Activated CD8-positive, alpha-beta memory T cell treated with anti-CD3 and anti-CD28 coated beads for 48 hours (primary cell): Measurements from ENCODE around the gene TBL1X.

ENCODE experiments used
- DNase-seq, 3 experiments: peaks; one replicate each; pipeline ENCODE4 v3.0.0-alpha.2; 2020; ENCODE audit warnings: low read depth in 2 of 3, low spot score in 2 of 3

The TBL1X gene

GRCh38 chrX:9578083-9578779 lies 113.4 kb downstream of the TBL1X start:
- DNase-seq: no peak

DNA sequence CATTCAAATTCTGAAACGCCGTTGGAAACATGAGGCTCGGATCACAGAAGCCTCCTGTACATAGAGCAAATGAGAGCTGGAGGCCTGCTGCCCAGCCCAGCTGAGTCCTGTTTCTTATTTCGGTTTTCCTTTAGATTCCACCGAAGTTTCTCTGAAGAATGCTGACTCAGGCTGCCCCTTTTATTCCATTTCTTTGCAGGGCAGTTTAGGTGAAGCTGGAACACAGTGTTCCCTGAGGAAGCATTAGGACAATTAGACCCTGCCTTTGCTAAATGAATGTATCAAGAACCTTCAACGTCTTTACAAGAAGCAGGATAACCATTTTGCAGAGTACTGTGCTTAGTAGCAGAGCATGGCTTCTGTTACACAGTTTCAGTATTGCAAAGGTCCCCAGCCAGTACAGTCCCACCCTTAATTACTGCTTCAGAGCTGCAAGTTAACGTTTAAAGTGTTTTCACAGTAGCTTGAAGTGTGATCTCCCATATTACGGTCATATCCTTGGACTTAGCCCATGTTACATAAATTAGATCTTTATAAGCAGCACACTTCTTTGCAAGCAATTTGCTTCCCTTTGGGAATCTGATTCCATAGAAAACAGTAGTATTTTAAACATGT lies 117.0 kb downstream of the TBL1X start:
- no peak for DNase-seq

GRCh38 chrX:9582956-9583355 lies 118.1 kb downstream of the TBL1X start:
- DNase-seq: no peak

DNA sequence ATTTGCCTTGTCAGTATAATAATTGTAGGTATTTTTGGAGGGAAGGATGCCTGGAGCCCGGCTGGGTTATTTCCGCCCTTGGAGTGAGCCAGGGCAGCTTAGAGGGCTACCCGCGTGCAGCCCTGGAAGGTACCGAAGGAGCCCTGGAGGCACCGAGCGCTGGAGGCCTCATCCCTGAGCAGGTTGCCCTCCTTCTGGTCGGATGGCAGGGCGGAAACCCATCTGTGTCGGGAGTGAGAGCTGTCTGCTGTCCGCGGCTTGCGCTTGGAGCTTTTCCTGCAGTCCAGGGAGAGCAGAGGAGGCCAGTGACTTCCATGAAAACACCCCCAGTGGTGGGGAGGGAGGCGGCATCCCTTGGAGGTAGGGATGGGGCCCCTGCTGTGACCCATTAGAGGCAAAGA lies 122.1 kb downstream of the TBL1X start:
- DNase-seq: no peak

GRCh38 chrX:9587642-9588041 lies 122.8 kb downstream of the TBL1X start:
- no peak for DNase-seq

GRCh38 chrX:9591496-9591895 lies 126.6 kb downstream of the TBL1X start:
- DNase-seq: no peak

GRCh38 chrX:9593756-9594155 lies 128.9 kb downstream of the TBL1X start:
- DNase-seq: no peak

DNA sequence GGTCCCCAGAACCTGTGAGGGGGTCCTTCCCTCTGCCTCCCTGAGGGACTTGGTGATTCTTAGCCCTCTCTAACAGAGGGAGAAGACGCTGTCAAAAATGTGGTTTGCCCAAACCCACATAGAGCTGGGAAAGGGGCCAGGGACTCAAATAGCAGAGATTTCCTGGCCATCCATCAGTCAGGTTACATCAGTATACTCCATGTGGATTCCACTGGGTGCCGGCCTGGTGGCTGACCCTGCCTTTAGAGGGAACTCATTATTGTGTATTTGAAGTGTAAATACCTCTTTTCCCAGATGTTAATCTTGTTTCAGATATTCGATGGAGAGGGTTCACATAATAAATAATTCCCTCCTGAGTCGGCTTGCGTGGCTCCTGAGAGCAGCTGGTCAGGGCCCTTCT lies 130.3 kb downstream of the TBL1X start:
- no peak for DNase-seq

DNA sequence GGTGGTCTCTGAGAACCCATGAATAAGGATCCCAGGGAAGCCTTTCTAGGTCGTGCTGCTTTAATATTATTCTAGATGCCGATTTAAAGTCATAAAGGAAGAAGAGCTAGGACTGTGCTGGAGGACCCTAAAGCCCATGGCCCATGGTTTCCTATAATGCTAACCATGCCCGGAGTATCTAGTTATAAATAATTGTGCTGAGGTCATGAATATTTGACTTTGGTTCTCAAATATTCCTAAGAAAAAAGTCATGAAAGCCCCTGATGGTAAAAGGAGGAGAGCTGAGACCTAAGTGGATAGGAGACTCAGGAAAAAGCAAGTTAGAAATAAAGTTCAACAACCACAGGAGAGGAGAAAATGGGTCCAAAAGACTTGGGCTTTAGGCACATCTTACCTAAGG lies 132.0 kb downstream of the TBL1X start:
- DNase-seq: no peak

DNA sequence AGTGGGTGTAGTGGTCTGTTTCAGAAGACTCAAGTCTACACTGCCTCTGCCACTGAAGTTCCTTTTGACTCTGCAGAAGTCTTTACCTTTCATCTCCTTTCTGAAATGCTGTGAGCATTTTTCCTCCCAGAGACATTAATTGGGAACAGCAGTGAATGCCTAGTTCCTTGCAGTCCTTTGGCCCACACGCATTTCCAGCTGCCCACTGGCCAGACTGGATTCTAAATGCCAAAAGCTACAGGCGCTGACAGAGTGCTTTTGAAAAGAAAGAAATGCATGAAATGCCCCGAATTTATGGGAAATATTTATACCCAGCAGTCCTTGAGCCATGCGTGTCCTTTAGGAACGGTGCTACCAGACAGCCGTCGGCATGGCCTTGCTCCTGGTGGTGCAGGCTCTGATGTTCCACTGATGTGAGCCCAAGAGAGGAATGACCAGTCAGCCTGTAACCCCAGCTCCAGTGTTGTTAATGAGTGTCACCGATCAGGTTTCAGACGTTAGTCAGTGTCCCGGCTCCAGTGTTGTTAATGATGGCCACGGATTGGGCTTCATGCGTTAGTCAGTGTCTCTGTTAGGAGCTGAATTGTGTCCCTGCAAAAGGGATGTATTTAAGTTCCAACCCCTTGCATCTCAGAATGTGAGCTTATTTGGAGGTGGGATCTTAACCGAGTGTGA lies 132.6 kb downstream of the TBL1X start:
- no peak for DNase-seq

DNA sequence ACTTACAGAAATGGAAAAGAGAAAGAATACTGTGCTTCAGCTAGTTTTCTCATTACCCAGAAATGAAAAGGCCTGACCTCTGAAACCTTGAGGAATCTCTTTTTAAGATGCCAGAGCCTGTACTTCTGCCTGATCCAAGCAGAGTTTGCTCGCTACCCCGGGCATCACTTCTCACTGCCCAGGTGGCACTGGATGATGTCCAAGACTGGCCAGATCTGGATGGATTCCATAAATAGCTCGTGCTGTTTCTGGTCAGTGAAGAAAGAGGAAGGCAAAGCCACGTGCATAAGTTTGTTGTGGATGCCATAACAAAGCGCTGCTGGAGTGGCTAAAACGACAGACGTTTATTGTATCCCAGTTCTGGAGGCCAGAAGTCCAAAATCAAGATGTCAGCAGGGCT lies 133.5 kb downstream of the TBL1X start:
- no peak for DNase-seq

- no peak for DNase-seq
These were observed 139.5 kb downstream of the TBL1X start for GRCh38 chrX:9604111-9604907.

- no peak for DNase-seq
These were observed 140.0 kb downstream of the TBL1X start for GRCh38 chrX:9604908-9605306.

DNA sequence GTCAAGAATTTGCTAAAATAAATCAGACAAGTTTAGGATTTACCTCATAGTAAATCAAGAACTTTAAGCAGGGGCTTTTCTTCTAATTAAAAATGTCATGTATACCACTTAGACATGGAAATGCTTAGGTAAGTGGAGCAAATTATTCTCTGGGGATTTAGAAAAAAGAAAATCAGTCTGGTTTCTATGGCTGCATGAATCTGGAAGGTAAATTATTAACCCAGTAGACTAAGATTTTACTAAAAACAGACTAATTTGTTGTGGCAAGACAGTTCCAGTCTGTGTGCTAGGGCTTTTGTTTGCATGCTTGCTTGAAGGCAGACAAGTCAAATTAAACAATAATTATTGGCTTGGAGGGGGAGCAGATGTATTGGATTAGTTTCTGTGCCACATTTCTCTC lies 140.6 kb downstream of the TBL1X start:
- DNase-seq: no peak

DNA sequence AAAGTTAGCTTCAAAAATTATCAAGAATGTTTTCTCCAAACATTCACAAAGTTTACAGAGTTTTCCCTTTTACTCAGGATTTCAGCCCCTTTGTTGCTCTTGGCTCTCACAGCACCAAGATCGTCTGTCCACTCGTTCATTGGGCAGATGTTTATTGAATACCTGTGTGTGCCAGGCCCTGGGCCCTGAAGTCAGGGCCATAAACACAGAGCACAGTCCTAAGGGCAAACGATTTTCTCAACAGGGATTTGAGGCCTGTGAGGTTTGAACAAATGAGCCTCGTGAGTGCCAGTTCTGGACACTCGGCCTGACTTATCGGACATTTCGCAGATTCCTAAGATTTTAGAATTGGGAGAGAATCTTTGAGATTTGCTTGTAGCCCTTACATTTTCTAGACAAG lies 142.1 kb downstream of the TBL1X start:
- no peak for DNase-seq

- DNase-seq: no peak
These were observed 144.6 kb downstream of the TBL1X start for GRCh38 chrX:9609499-9609898.

- no peak for DNase-seq
These were observed 145.1 kb downstream of the TBL1X start for GRCh38 chrX:9609987-9610386.

GRCh38 chrX:9610771-9611392 lies 146.0 kb downstream of the TBL1X start:
- DNase-seq: no peak

DNA sequence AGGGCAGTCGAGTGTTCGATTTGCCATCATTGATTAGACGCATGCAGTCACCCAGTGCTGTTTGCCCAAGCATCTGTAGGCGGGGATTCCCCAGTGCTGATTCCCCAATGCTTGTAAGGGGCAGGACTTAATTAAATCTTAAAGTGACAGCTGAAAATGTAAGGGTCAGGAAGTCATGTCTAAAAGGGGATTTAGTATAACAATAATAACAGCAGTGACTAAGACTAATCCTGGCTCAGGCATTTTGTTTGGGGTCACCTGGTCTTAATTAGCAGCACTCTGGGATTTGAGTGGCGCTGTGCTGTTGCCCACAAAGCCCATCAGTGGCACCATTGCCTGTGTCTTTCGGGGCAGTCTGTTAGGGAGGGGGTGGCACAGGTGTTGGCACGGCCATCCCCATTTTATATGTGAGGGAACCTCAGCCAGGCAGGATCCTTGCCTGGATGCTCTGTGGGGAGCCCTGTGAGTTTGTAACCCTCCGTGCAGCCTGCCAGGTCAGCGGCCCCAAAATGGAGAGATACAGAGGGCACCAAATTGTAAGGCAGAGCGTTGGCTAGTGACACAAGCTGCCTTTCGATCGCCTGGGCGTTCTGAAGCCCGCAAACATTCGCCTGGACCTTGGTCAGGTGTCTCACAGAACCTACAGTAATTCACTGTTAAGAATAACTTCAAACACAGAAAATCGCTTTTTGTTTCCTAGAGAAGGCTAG lies 146.7 kb downstream of the TBL1X start:
- DNase-seq: no peak

DNA sequence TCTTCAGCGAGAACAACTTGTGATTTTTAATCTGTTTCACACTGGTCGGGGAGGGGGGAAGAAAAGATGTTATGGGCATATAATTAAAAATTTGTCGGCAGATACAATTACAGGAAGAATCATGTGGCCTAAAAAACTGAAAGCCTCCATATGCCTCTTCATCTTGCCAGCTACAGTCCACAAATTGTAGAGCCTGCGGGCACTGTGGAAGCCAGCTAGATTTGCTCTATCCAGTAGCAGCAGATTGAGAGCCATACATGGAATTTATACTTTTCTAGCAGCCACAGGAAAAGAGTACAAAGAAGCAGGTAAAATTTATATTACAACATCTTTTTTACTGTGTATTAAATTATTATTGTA lies 147.3 kb downstream of the TBL1X start:
- no peak for DNase-seq

- no peak for DNase-seq
These were observed 149.2 kb downstream of the TBL1X start for GRCh38 chrX:9614016-9614415.
